ENCODE measurements around the gene RBM28. TPM values are rescaled to one million over a fixed set of nuclear protein-coding genes. Genes with fewer than 3 reads are reported as not detected.

Gene RBM28
- total RNA-seq, 4 donors from 2014 or later, result 15.4 to 42.7 (median 19.1) TPM

GRCh38 chr7:128360359-128360678 lies 16.6 kb upstream of the RBM28 start:
- WGBS, 2 donors, result 30 to 41% methylated on average over 8 to 9 of the region's 9 CpGs
- no peak for DNase-seq (ENCODE audit: low spot score in 2 of 2)
- no peak overlapping the region for H3K4me3 ChIP-seq (ENCODE audit: low read depth, poor library complexity, severe bottlenecking)
- intact Hi-C loops (cut with DNase I; ENCODE audit: low total_unique reads), result no loop called here
- TF ChIP-seq CTCF (IDR thresholded peaks at IDR 0.05), result no peak
- TF ChIP-seq POLR2A (IDR thresholded peaks at IDR 0.05), result no peak

- H3K4me3 ChIP-seq (ENCODE audit: low read depth, poor library complexity, severe bottlenecking), result no peak overlapping the region
- no peak for DNase-seq (ENCODE audit: low spot score in 2 of 2)
- intact Hi-C loops (cut with DNase I; ENCODE audit: low total_unique reads), result no loop called here
- TF ChIP-seq POLR2A (IDR thresholded peaks at IDR 0.05) (no peak), CTCF (IDR thresholded peaks at IDR 0.05) (no peak)
- 75 to 84% methylated on average over 4 of the region's 4 CpGs for WGBS, 2 donors
Measured at GRCh38 chr7:128359939-128360338, 16.2 kb upstream of the RBM28 start.

GRCh38 chr7:128359336-128359735 lies 15.6 kb upstream of the RBM28 start:
- WGBS, 2 donors, result 100% methylated on average over 1 to 7 of the region's 12 CpGs
- intact Hi-C loops (cut with DNase I; ENCODE audit: low total_unique reads), result no loop called here
- DNase-seq (ENCODE audit: low spot score in 2 of 2), result no peak
- no peak overlapping the region for H3K4me3 ChIP-seq (ENCODE audit: low read depth, poor library complexity, severe bottlenecking)
- TF ChIP-seq POLR2A (IDR thresholded peaks at IDR 0.05) (no peak), CTCF (IDR thresholded peaks at IDR 0.05) (no peak)

DNA sequence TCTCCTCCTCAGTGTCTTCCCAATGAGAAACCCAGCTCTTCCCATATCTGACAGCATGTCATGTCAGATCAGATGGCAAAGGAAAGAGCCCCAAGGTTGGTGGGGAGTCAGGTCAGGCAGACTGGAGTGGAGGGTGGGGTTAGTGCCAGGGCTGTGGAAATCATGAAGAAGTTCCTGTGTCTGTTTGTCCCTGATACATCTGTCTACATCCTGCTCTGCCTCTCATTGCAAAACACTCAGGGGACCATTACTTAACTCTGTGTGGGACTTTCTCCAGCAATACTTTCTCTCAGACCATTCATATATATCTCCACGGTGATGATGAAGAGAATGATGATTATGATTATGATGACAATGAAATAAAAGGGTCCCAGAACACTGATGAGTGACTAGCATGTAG lies 14.5 kb upstream of the RBM28 start:
- 88 to 91% methylated on average over 1 of the region's 1 CpG for WGBS, 2 donors
- intact Hi-C loops (cut with DNase I; ENCODE audit: low total_unique reads), result no loop called here
- DNase-seq (ENCODE audit: low spot score in 2 of 2), result no peak
- TF ChIP-seq POLR2A (IDR thresholded peaks at IDR 0.05) (no peak), CTCF (IDR thresholded peaks at IDR 0.05) (no peak)
- no peak overlapping the region for H3K4me3 ChIP-seq (ENCODE audit: low read depth, poor library complexity, severe bottlenecking)

GRCh38 chr7:128357217-128357613 lies 13.5 kb upstream of the RBM28 start:
- TF ChIP-seq POLR2A (IDR thresholded peaks at IDR 0.05) (no peak), CTCF (IDR thresholded peaks at IDR 0.05) (no peak)
- intact Hi-C loops (cut with DNase I; ENCODE audit: low total_unique reads), result no loop called here
- H3K4me3 ChIP-seq (ENCODE audit: low read depth, poor library complexity, severe bottlenecking), result no peak overlapping the region
- 72 to 92% methylated on average over 2 to 6 of the region's 6 CpGs for whole genome bisulfite sequencing, 2 donors
- DNase-seq (ENCODE audit: low spot score in 2 of 2), result no peak

GRCh38 chr7:128356546-128357216 lies 13.0 kb upstream of the RBM28 start:
- no peak overlapping the region for H3K4me3 ChIP-seq (ENCODE audit: low read depth, poor library complexity, severe bottlenecking)
- intact Hi-C loops (cut with DNase I; ENCODE audit: low total_unique reads), result no loop called here
- TF ChIP-seq CTCF (IDR thresholded peaks at IDR 0.05), result no peak
- no peak for TF ChIP-seq POLR2A (IDR thresholded peaks at IDR 0.05)
- 86 to 100% methylated on average over 2 of the region's 2 CpGs for WGBS, 2 donors
- DNase-seq (ENCODE audit: low spot score in 2 of 2), result no peak

Measured in lower leg skin (tissue), 4 donors.